GM19395 (cell line): ENCODE data around the gene IGF2BP3.
A peak's percentile ranks its signal among the peaks of the same experiment; 100 is the strongest.

ENCODE experiments used
- ATAC-seq: cut with Tn5 transposase; IDR thresholded peaks from one replicate; pipeline ENCODE4 v1.9.1; 2021; ENCODE audit warnings: mild to moderate bottlenecking, moderate library complexity; ENCODE audit not compliant: unreplicated experiment

The IGF2BP3 gene

GRCh38 chr7:23380961-23381360, 89.3 kb downstream of the IGF2BP3 start:
- ATAC-seq, result no peak

GRCh38 chr7:23380556-23380955, 89.7 kb downstream of the IGF2BP3 start:
- ATAC-seq, result no peak

GRCh38 chr7:23378996-23379395, 91.3 kb downstream of the IGF2BP3 start:
- no peak for ATAC-seq

- no peak for ATAC-seq
These were observed 93.2 kb downstream of the IGF2BP3 start for GRCh38 chr7:23377134-23377533.

GRCh38 chr7:23373151-23374004, 96.9 kb downstream of the IGF2BP3 start:
- ATAC-seq, result peak; percentile 75

GRCh38 chr7:23372611-23373010, 97.7 kb downstream of the IGF2BP3 start:
- ATAC-seq, result no peak

GRCh38 chr7:23371654-23372053, 98.6 kb downstream of the IGF2BP3 start:
- ATAC-seq, result no peak

GRCh38 chr7:23369695-23370404, 100.4 kb downstream of the IGF2BP3 start:
- ATAC-seq, result no peak

- ATAC-seq, result no peak
These were observed 101.2 kb downstream of the IGF2BP3 start for GRCh38 chr7:23369100-23369499.

- no peak for ATAC-seq
These were observed 112.1 kb downstream of the IGF2BP3 start for GRCh38 chr7:23358152-23358674.

GRCh38 chr7:23357190-23358093, 112.8 kb downstream of the IGF2BP3 start:
- peak; percentile 58 for ATAC-seq

- ATAC-seq, result no peak
These were observed 113.6 kb downstream of the IGF2BP3 start for GRCh38 chr7:23356726-23357125.

GRCh38 chr7:23356168-23356567, 114.1 kb downstream of the IGF2BP3 start:
- ATAC-seq, result no peak

GRCh38 chr7:23353172-23353571, 117.1 kb downstream of the IGF2BP3 start:
- no peak for ATAC-seq

GRCh38 chr7:23350466-23350865, 119.8 kb downstream of the IGF2BP3 start:
- no peak for ATAC-seq

- no peak for ATAC-seq
These were observed 120.7 kb downstream of the IGF2BP3 start for GRCh38 chr7:23349484-23350157.

GRCh38 chr7:23347682-23348180, 122.6 kb downstream of the IGF2BP3 start:
- ATAC-seq, result no peak

GRCh38 chr7:23347033-23347681, 123.1 kb downstream of the IGF2BP3 start:
- no peak for ATAC-seq

GRCh38 chr7:23346316-23346715, 124.0 kb downstream of the IGF2BP3 start:
- no peak for ATAC-seq

GRCh38 chr7:23345601-23346000, 124.7 kb downstream of the IGF2BP3 start:
- ATAC-seq, result no peak
